Smooth muscle cell (in vitro differentiated cells): ENCODE measurements around the gene TFPT. TPM values are rescaled to one million over a fixed set of nuclear protein-coding genes. Genes with fewer than 3 reads are reported as not detected.
A peak's percentile ranks its signal among the peaks of the same experiment; 100 is the strongest.
"Not testable (repeated sequence)": the region's sequence is repeated elsewhere in the genome, so short reads cannot be mapped to it uniquely, and the experiment has no call there.

Source experiments
- DNase-seq: peaks from one replicate; lab custom pipeline; 2025; ENCODE audit not compliant: unreplicated experiment; lab: John Stamatoyannopoulos, UW
- H2AFZ ChIP-seq: fragments of 200-600 bp; sonication (generic); 2 replicates; pipeline ENCODE4 v1.6.0; 2016; ENCODE audit warnings: antibody characterized with exemption, low read depth, mild to moderate bottlenecking
- H3F3A ChIP-seq: fragments of 200-600 bp; sonication (generic); 2 replicates; pipeline ENCODE4 v1.6.0; 2017; ENCODE audit warnings: antibody characterized with exemption, low read depth
- H3K27ac ChIP-seq: fragments of 200-600 bp; sonication (generic); 2 replicates; pipeline ENCODE4 v1.5.1; 2016; ENCODE audit warnings: low read depth, mild to moderate bottlenecking
- H3K27me3 ChIP-seq: fragments of 200-600 bp; sonication (generic); 2 replicates; pipeline ENCODE4 v1.6.1; 2016; ENCODE audit warnings: low read depth, mild to moderate bottlenecking
- H3K36me3 ChIP-seq: fragments of 200-600 bp; sonication (generic); 2 replicates; pipeline ENCODE4 v1.5.1; 2016; ENCODE audit warnings: low read depth
- H3K4me1 ChIP-seq: fragments of 200-600 bp; sonication (generic); 2 replicates; pipeline ENCODE4 v1.5.1; 2016; ENCODE audit warnings: low read depth
- H3K4me2 ChIP-seq: fragments of 200-600 bp; sonication (generic); 2 replicates; pipeline ENCODE4 v1.6.0; 2016; ENCODE audit warnings: mild to moderate bottlenecking
- H3K4me3 ChIP-seq: fragments of 200-600 bp; sonication (generic); 2 replicates; pipeline ENCODE4 v1.5.1; 2016; ENCODE audit warnings: mild to moderate bottlenecking
- H3K79me2 ChIP-seq: fragments of 200-600 bp; sonication (generic); 2 replicates; pipeline ENCODE4 v1.6.0; 2016; ENCODE audit warnings: low read depth, mild to moderate bottlenecking
- H3K9ac ChIP-seq: fragments of 200-600 bp; sonication (generic); 2 replicates; pipeline ENCODE4 v1.6.0; 2016; ENCODE audit warnings: low read depth
- H3K9me3 ChIP-seq: fragments of 200-600 bp; sonication (generic); replicated peaks from 2 replicates; pipeline ENCODE4 v1.5.1; 2016; ENCODE audit warnings: low read depth
- H4K20me1 ChIP-seq: fragments of 200-600 bp; sonication (generic); 2 replicates; pipeline ENCODE4 v1.6.0; 2016; ENCODE audit warnings: low read depth
- WGBS: methylation state at CpG from one replicate; pipeline ENCODE4 v1.1.7; 2016; ENCODE audit warnings: low lambda C conversion rate; 5-methylcytosine and 5-hydroxymethylcytosine counted together
- polyA plus RNA-seq: library from polyadenylated mRNA; unstranded; fragments of >200 nt; fragmentation: Nextera tagmentation; extraction: Ambion mirVana; gene quantifications from 2 replicates; pipeline ENCODE4 v1.2.1, GENCODE V29; 2016
- total RNA-seq: library from RNA; depleted of rRNA; stranded (reverse); fragments of >200 nt; gene quantifications from 2 replicates; pipeline ENCODE4 v1.2.3, GENCODE V29; 2014
- TF ChIP-seq, protein P1 (sequence below): fragments of 200-600 bp; sonication (generic); IDR thresholded peaks from 2 replicates; pipeline ENCODE4 v1.5.1; 2017; ENCODE audit warnings: borderline replicate concordance, mild to moderate bottlenecking, antibody characterized with exemption; ENCODE audit not compliant: insufficient read depth, poor library complexity, severe bottlenecking

TFPT gene
- total and polyA plus RNA-seq, 2 experiments from 2014 or later: 17.1 to 56.0 TPM

DNA sequence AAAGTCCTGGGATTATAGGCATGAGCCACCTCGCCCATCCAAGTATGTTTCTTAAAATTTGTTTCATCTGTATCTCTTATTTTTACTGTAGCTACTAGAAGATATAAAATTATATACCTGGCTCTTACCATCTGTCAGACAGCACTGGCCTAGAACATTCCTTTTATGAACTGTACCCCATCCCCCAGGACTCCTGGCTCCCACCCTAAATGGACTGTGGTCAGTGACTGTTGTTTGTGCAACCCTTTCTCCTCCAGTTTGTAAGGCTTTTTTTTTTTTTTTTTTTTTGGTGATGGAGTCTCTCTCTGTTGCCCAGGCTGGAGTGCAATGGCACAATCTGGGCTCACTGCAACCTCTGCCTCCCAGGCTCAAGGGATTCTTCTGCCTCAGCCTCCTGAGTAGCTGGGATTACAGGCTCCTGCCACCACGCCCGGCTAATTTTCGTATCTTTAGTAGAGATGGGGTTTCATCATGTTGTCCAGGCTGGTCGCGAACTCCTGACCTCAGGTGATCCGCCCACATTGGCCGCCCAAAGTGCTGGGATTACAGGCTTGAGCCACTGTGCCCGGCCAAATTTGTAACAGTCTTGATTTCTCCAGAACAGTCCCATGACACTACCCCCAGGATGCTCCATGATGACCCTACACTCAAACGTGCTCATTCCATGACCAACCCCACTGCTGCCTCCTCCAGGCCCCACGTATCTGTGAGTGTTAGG, 10.3 kb downstream of the TFPT start:
- Histone ChIP-seq H2AFZ (no peak overlapping the region), H3K9me3 (no peaks in the 10 kb centered on the region), H3K27me3 (no peaks in the 10 kb centered on the region), H3K9ac (no peak overlapping the region), H3K27ac (no peak overlapping the region), H3K4me3 (no peak overlapping the region), H3F3A (no peaks in the 10 kb centered on the region), H3K4me1 (no peaks in the 10 kb centered on the region), H4K20me1 (no peaks in the 10 kb centered on the region), H3K36me3 (no peaks in the 10 kb centered on the region), H3K79me2 (peaks cover 19% of the 10 kb centered on the region), H3K4me2 (no peak overlapping the region)
- WGBS: 97% methylated on average over 11 of the region's 11 CpGs
- no peak for DNase-seq
- TF ChIP-seq, protein P1, sequence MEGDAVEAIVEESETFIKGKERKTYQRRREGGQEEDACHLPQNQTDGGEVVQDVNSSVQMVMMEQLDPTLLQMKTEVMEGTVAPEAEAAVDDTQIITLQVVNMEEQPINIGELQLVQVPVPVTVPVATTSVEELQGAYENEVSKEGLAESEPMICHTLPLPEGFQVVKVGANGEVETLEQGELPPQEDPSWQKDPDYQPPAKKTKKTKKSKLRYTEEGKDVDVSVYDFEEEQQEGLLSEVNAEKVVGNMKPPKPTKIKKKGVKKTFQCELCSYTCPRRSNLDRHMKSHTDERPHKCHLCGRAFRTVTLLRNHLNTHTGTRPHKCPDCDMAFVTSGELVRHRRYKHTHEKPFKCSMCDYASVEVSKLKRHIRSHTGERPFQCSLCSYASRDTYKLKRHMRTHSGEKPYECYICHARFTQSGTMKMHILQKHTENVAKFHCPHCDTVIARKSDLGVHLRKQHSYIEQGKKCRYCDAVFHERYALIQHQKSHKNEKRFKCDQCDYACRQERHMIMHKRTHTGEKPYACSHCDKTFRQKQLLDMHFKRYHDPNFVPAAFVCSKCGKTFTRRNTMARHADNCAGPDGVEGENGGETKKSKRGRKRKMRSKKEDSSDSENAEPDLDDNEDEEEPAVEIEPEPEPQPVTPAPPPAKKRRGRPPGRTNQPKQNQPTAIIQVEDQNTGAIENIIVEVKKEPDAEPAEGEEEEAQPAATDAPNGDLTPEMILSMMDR: no peak

DNA sequence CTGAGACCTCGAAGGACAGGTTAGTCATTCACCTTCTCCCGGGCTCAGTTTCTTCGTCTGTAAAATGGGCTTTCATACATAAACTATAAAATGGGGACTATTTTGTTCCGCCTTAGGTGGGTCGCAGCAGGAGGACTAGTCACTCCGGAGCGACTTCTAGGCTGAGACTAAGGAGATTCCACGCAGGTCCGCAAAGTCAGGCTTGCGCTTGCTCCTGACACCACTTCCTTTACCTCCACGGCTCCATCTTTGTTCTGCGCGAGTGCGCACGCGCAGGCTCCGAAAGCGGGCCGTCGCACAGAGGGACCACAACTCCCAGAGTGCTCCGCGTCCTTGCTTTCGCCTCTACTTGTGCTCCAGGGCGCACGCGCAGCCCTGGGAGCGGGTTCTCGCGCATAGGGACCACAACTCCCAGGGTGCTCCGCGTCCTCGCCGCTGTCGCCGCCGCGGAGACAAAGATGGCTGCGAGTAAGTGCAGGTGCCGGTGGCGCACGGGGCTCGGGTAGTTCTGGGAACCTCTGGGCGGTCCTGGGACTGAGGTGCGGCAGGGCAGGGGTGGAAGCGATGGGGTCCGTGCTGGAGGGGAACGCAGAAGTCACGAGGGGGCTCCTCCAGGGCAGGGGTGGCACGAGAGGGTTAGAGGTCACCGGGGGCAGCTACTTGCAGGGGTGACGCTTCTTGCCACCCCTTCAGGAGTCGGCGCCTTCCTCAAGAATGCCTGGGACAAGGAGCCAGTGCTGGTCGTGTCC, 12.9 kb downstream of the TFPT start, which contains the start of gene NDUFA3:
Gene NDUFA3, plus strand, starts transcription at position 435 of the 749 bp plus-strand sequence. Its CDS starts 24 bp downstream, at position 459.
- peaks cover 19% of the 10 kb centered on the region for H3K79me2 ChIP-seq
- H4K20me1 ChIP-seq: no peaks in the 10 kb centered on the region
- H3K4me2 ChIP-seq: peak within 1 kb of the TSS; percentile 100
- H3K4me1 ChIP-seq: no peaks in the 10 kb centered on the region
- no peaks in the 10 kb centered on the region for H3F3A ChIP-seq
- H2AFZ ChIP-seq: peak within 1 kb of the TSS; percentile 75
- no peak within 1 kb of the TSS for H3K27ac ChIP-seq
- peak within 1 kb of the TSS; percentile 52 for H3K9ac ChIP-seq
- TF ChIP-seq, protein P1: no peak
- WGBS: 5% methylated on average over 47 of the region's 54 CpGs
- H3K4me3 ChIP-seq: peak within 1 kb of the TSS; percentile 84
- DNase-seq: peak; percentile 83
- no peaks in the 10 kb centered on the region for H3K36me3 ChIP-seq
- H3K9me3 ChIP-seq: no peaks in the 10 kb centered on the region
- no peaks in the 10 kb centered on the region for H3K27me3 ChIP-seq

DNA sequence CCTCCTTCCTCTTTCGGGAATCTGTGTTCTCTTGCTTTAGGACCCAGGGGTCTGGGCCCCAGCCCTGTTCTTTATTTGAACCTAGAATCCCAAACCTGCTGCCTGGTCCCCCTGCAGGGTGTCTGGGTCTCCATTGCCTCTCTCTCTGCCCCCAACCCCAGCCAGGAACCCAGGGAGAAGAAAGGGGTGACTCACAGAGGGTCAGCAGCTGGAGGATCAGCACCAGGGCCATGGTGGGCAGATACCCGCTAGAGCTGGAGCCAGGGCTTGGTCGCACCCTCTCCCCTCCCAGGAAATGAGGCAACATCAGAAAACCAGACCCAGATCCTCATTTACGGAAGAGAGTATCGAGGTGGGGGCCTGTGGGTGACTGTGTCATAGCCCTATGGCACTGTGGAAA, 14.9 kb downstream of the TFPT start, which contains the start of gene OSCAR:
Gene OSCAR, minus strand, starts transcription at position 243 of the 400 bp plus-strand sequence. Its CDS starts 11 bp downstream, at position 232.
- no peaks in the 10 kb centered on the region for H3K4me1 ChIP-seq
- no peak within 1 kb of the TSS for H3K27ac ChIP-seq
- peaks cover 19% of the 10 kb centered on the region for H3K79me2 ChIP-seq
- no peaks in the 10 kb centered on the region for H3K9me3 ChIP-seq
- no peaks in the 10 kb centered on the region for H3F3A ChIP-seq
- H3K4me2 ChIP-seq: no peak within 1 kb of the TSS
- DNase-seq: no peak
- no peak within 1 kb of the TSS for H3K9ac ChIP-seq
- no peak within 1 kb of the TSS for H2AFZ ChIP-seq
- 67% methylated on average over 5 of the region's 5 CpGs for WGBS
- no peaks in the 10 kb centered on the region for H4K20me1 ChIP-seq
- TF ChIP-seq, protein P1: no peak
- no peak within 1 kb of the TSS for H3K4me3 ChIP-seq
- H3K36me3 ChIP-seq: no peaks in the 10 kb centered on the region
- H3K27me3 ChIP-seq: peaks cover 2% of the 10 kb centered on the region

DNA sequence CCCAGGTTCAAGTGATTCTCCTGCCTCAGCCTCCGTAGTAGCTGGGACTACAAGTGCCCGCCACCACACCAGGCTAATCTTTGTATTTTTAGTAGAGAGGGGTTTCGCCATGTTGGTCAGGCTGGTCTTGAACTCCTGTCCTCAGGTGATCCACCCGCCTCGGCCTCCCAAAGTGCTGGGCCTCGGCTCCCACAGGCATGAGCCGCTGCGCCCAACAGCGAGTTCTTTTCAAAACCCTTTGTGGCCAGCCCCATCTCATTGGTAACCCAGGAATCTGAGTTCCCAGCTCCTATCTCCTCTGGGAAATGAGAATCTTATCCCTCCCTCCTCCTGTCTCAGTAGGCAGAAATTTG, 15.6 kb downstream of the TFPT start:
- not testable (repeated sequence) for H4K20me1 ChIP-seq, H3K9ac ChIP-seq, H3K4me3 ChIP-seq, H3K36me3 ChIP-seq, H3K4me2 ChIP-seq, H3K27me3 ChIP-seq, H3K9me3 ChIP-seq, H2AFZ ChIP-seq, H3K27ac ChIP-seq, DNase-seq, H3F3A ChIP-seq, H3K4me1 ChIP-seq
- H3K79me2 ChIP-seq: peaks cover 19% of the 10 kb centered on the region
- WGBS: 81% methylated on average over 9 of the region's 9 CpGs
